OCI-LY7 (cell line): ENCODE measurements around the gene FOXP1. TPM values are rescaled to one million over a fixed set of nuclear protein-coding genes. Genes with fewer than 3 reads are reported as not detected.
"Not testable (repeated sequence)": the region's sequence is repeated elsewhere in the genome, so short reads cannot be mapped to it uniquely, and the experiment has no call there.

Source experiments
- BruUV-seq: library from RNA; stranded (reverse); fragments of 400-500 nt; replicated peaks from 2 replicates; lab custom pipeline; 2021; lab: Mats Ljungman, UMichigan
- CTCF ChIA-PET: fragments of 300-600 bp; sonication (Branson Sonifier 250); formaldehyde crosslinking; loops from one replicate; lab custom pipeline; 2022; ENCODE audit warnings: antibody characterized with exemption; ENCODE audit not compliant: unreplicated experiment; lab: Charles Lee
- POLR2A ChIA-PET: fragments of 300-600 bp; sonication (Branson Sonifier 250); formaldehyde crosslinking; loops from one replicate; lab custom pipeline; 2022; ENCODE audit warnings: antibody characterized with exemption; lab: Charles Lee
- DNase-seq: peaks from one replicate; pipeline ENCODE4 v3.0.0-alpha.2; 2015; ENCODE audit warnings: low spot score
- H2AFZ ChIP-seq: fragments of 200-600 bp; sonication (generic), shearing (Covaris generic); 2 replicates; pipeline ENCODE4 v1.6.1; 2014; ENCODE audit warnings: mild to moderate bottlenecking, antibody characterized with exemption, low read length, moderate library complexity
- H3K27ac ChIP-seq: fragments of 200-600 bp; sonication (generic); 2 replicates; pipeline ENCODE4 v1.5.1; 2014; ENCODE audit warnings: mixed run types, low read depth, mild to moderate bottlenecking, moderate library complexity, low read length, inconsistent platforms; ENCODE audit not compliant: poor library complexity, severe bottlenecking
- H3K36me3 ChIP-seq: fragments of 200-600 bp; sonication (generic); 2 replicates; pipeline ENCODE4 v1.6.1; 2014; ENCODE audit warnings: mild to moderate bottlenecking, antibody characterized with exemption, low read length, moderate library complexity, mixed read lengths; ENCODE audit not compliant: insufficient read depth
- H3K4me1 ChIP-seq: fragments of 200-600 bp; sonication (generic); 2 replicates; pipeline ENCODE4 v1.5.1; 2014; ENCODE audit warnings: mild to moderate bottlenecking, low read length; ENCODE audit not compliant: insufficient read depth, poor library complexity, severe bottlenecking
- H3K4me2 ChIP-seq: fragments of 200-600 bp; sonication (generic); 2 replicates; pipeline ENCODE4 v1.6.1; 2014; ENCODE audit warnings: mild to moderate bottlenecking, low read length
- H3K4me3 ChIP-seq: fragments of 200-600 bp; sonication (generic); 2 replicates; pipeline ENCODE4 v1.5.1; 2014; ENCODE audit warnings: mild to moderate bottlenecking, low read depth, low read length; ENCODE audit not compliant: poor library complexity, severe bottlenecking
- H3K79me2 ChIP-seq: fragments of 200-600 bp; sonication (generic); 2 replicates; pipeline ENCODE4 v1.6.1; 2016; ENCODE audit warnings: low read depth, mild to moderate bottlenecking, low read length, moderate library complexity, mixed read lengths; ENCODE audit not compliant: insufficient read depth
- H3K9me2 ChIP-seq: fragments of 200-600 bp; sonication (generic); 2 replicates; pipeline ENCODE4 v1.6.1; 2016; ENCODE audit warnings: mild to moderate bottlenecking, low read length, mixed read lengths; ENCODE audit not compliant: insufficient read depth
- H3K9me3 ChIP-seq: fragments of 200-600 bp; sonication (generic); 2 replicates; pipeline ENCODE4 v1.6.1; 2014; ENCODE audit warnings: mild to moderate bottlenecking, mixed run types, low read length, mixed read lengths
- H4K20me1 ChIP-seq: fragments of 200-600 bp; sonication (generic); 2 replicates; pipeline ENCODE4 v1.6.1; 2014; ENCODE audit warnings: mild to moderate bottlenecking, antibody characterized with exemption, low read length, moderate library complexity, mixed read lengths; ENCODE audit not compliant: insufficient read depth
- EZH2phosphoT487 ChIP-seq: fragments of 200-600 bp; sonication (generic); IDR thresholded peaks from 2 replicates; pipeline ENCODE4 v1.6.1; 2018; ENCODE audit warnings: low read depth, borderline replicate concordance, mild to moderate bottlenecking, mixed run types, antibody characterized with exemption, low read length, moderate library complexity, mixed read lengths
- intact Hi-C: fragments of 100-400 bp; cut with micrococcal nuclease; formaldehyde crosslinking; loops from one replicate; pipeline ENCODE4 v1.10.0; 2022; ENCODE audit not compliant: unreplicated experiment
- total RNA-seq, 2 experiments: library from RNA; depleted of rRNA in 1 of 2; stranded (reverse); fragments of >200 nt in 1 of 2; shearing (Covaris generic) in 1 of 2; gene quantifications; 2 replicates each; pipeline ENCODE4 v1.2.3, GENCODE V29; 2014 to 2022
- TF ChIP-seq, protein P1 (sequence below): fragments of 200-600 bp; sonication (generic); conservative IDR thresholded peaks from 2 replicates; pipeline ENCODE4 v1.5.1; 2014; ENCODE audit warnings: mild to moderate bottlenecking, antibody characterized with exemption, low read length, moderate library complexity, mixed read lengths

The FOXP1 gene
- total RNA-seq, 2 experiments from 2014 or later, result 87.3 to 151 TPM

DNA sequence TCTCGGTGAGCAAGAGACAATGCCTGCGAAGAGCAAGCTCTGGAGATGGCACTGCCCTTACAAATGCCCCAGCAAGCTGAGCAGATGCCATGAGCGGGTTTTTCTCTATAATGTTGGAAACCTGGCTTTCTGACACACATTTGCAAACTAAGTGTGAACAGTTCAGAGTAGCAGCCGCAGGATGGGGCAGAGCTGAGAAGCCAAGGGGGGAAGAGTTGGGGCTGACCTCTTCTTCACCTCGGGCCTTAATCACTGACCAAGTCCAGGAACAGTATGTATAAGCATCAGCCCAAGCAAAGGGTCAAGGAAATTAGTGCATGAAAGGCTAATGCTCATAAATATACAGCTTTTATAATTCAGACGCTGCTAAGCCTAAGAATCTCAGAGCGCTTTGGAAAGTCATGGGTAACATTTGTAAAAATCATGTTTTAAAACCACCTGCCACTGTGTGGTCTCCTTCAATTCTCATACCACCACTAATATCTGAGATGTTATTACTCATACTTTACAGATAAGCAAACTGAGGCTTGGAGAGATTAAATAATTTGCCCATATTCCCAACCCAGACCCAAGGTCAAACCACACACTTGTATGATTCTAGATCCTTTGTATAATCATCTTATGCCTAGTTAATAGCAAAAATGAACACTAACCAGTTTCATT is 603.4 kb downstream of the FOXP1 start:
- Histone ChIP-seq H4K20me1 (no peaks in the 10 kb centered on the region), H3K9me3 (no peaks in the 10 kb centered on the region), H3K36me3 (peaks cover 53% of the 10 kb centered on the region), H2AFZ (no peak overlapping the region), H3K27ac (no peak overlapping the region), H3K4me1 (no peaks in the 10 kb centered on the region), H3K9me2 (no peaks in the 10 kb centered on the region), H3K4me3 (no peak overlapping the region), H3K79me2 (no peaks in the 10 kb centered on the region), H3K4me2 (no peak overlapping the region)
- TF ChIP-seq, protein P1, sequence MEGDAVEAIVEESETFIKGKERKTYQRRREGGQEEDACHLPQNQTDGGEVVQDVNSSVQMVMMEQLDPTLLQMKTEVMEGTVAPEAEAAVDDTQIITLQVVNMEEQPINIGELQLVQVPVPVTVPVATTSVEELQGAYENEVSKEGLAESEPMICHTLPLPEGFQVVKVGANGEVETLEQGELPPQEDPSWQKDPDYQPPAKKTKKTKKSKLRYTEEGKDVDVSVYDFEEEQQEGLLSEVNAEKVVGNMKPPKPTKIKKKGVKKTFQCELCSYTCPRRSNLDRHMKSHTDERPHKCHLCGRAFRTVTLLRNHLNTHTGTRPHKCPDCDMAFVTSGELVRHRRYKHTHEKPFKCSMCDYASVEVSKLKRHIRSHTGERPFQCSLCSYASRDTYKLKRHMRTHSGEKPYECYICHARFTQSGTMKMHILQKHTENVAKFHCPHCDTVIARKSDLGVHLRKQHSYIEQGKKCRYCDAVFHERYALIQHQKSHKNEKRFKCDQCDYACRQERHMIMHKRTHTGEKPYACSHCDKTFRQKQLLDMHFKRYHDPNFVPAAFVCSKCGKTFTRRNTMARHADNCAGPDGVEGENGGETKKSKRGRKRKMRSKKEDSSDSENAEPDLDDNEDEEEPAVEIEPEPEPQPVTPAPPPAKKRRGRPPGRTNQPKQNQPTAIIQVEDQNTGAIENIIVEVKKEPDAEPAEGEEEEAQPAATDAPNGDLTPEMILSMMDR, result no peak
- TF ChIP-seq EZH2phosphoT487, result no peak
- CTCF ChIA-PET, result no interaction called here
- BruUV-seq, result no TSS peak
- POLR2A ChIA-PET, result interaction anchor here (0.7 kb wide), 1 partner anchor 129 kb away, joined by 5 read pairs; no protein-coding TSS in a partner anchor
- intact Hi-C loops, result no loop called here
- DNase-seq, result no peak

DNA sequence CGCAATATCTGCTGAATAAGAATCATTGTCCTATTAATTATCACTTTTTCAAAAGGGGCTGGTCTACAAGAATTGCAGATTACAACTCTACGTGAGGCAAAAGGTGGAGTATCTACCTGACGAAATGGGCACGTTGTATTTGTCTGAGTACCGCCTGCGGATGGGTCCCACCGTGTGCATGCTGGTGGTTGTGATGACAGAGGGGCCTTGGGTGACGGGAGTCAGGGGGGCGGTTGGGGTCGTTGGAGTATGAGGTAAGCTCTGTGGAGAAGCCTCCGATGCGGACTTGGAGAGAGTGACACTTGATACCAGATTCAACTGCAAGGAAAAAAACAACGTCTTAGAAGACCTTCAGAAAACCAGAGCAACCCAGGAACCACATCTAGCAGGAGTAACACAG is 605.8 kb downstream of the FOXP1 start:
- DNase-seq, result no peak
- Histone ChIP-seq H3K9me2 (no peaks in the 10 kb centered on the region), H3K4me1 (no peaks in the 10 kb centered on the region), H3K27ac (no peak overlapping the region), H3K4me2 (no peak overlapping the region), H2AFZ (no peak overlapping the region), H4K20me1 (no peaks in the 10 kb centered on the region), H3K36me3 (peaks cover 60% of the 10 kb centered on the region), H3K9me3 (no peaks in the 10 kb centered on the region), H3K79me2 (no peaks in the 10 kb centered on the region), H3K4me3 (no peak overlapping the region)
- POLR2A ChIA-PET, result no interaction called here
- intact Hi-C loops, result no loop called here
- TF ChIP-seq, protein P1, result no peak
- no peak for TF ChIP-seq EZH2phosphoT487
- BruUV-seq, result no TSS peak
- CTCF ChIA-PET, result no interaction called here

DNA sequence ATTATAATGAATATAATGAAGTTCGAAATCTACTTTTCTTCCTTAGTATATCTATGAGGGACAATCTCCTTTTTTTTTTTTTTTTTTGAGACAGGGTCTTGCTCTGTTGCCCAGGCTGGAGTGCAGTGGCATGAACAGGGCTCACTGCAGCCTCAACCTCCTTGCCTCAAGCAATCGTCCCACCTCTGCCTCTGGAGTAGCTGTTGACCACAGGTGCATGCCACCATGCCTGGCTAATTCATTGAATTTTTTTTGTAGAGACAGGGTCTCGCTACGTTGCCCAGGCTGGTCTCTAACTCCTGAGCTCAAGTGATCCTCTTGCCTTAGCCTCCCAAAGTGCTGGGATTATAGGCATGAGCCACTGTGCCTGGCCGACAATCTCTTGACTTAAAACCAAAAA is 607.5 kb downstream of the FOXP1 start:
- H3K4me3 ChIP-seq, H4K20me1 ChIP-seq, H3K4me2 ChIP-seq, H3K9me2 ChIP-seq, H3K9me3 ChIP-seq, H3K79me2 ChIP-seq, CTCF ChIA-PET, H2AFZ ChIP-seq, BruUV-seq, DNase-seq, H3K27ac ChIP-seq, intact Hi-C loops, H3K4me1 ChIP-seq: not testable (repeated sequence)
- H3K36me3 ChIP-seq, result peaks cover 76% of the 10 kb centered on the region
- POLR2A ChIA-PET, result interaction anchor here (0.7 kb wide), 2 partner anchors 41 to 532 kb away, joined by 3 to 4 read pairs; no protein-coding TSS in a partner anchor
